ENCODE measurements around the gene GNAT1.

The GNAT1 gene

DNA sequence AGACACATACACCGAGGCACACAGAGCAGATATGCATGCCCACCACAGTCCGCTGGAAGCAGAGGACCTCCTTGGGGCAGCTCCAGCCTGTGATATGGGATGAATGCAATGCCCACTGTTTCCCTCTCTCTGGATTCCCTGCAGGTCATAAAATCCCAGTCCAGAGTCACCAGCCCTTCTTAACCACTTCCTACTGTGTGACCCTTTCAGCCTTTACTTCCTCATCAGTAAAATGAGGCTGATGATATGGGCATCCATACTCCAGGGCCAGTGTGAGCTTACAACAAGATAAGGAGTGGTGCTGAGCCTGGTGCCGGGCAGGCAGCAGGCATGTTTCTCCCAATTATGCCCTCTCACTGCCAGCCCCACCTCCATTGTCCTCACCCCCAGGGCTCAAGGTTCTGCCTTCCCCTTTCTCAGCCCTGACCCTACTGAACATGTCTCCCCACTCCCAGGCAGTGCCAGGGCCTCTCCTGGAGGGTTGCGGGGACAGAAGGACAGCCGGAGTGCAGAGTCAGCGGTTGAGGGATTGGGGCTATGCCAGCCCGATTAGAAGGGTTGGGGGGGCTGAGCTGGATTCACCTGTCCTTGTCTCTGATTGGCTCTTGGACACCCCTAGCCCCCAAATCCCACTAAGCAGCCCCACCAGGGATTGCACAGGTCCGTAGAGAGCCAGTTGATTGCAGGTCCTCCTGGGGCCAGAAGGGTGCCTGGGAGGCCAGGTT is at the start of gene GNAT1:
TSS of gene GNAT1 (plus strand) at position 675 of the 725 bp plus-strand sequence. CDS start 116 bp downstream, outside the sequence.
- no peak for DNase-seq

DNA sequence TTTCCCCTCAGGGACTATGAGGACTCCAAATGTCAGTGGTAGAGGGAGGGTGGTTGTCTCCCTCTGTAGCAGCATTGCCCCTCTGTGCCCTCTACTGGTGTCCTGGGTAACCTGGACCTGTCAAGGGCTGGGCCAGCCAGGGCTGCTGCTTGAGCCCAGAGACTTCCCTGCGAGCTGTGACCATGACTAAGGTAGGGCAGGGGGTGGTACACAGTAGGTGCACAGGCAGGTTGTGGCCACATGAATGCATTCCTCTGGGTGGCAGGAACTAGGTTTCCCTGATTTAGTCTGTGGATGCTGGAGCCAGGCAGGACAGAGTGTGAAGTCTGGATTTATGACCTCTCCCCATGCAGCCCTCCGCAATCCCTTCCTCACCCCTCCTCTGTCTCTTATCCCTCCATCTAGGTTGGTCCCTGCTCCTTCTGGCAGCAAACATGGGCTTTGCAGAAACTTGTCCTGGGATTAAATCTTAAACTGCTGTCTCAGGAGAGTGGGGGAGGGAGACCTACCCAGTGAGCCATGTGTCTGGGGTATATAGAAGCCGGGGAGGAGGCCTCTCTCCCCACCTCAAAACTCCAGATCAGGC is 45.0 kb upstream of the GNAT1 start:
- no peak for DNase-seq

DNA sequence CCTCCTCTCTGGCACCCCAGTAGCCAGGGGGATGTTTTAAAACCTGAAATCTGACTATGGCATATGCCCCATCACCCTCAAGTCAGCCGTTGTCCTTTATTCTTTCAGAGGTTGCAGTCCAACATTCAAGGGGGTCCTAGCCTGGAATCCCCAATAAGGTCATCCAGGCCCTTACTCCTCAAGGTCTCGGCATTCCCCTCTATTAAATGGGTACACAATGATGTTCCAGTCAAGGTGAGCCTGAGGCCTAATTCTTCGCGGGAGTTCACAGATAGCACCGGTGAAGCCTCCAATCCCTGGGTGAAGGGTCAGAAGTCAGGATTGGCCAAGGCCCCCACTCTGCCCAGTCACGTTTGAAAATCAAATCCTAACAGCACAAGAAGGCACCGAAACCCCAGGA is 44.4 kb upstream of the GNAT1 start:
- DNase-seq, result no peak

DNA sequence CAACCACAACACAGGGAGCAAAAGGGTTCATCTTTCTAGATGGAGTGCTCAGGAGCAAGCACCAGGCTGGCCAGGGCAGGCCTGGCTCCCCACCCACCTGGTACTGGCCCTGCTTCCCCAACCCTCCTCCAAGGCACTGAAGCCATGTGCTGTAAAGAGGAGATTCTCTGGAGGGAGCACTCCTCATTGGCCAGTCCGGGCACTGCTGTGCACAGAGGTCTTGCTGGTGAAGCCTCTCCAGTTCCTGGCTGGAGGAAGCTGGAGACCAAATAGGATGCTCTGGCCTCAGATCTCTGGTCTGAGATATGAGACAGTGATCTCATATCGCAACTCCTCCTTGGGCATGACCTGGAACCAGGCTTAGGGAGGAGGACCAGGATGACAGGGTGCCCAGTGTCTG is 44.0 kb upstream of the GNAT1 start:
- no peak for DNase-seq

DNA sequence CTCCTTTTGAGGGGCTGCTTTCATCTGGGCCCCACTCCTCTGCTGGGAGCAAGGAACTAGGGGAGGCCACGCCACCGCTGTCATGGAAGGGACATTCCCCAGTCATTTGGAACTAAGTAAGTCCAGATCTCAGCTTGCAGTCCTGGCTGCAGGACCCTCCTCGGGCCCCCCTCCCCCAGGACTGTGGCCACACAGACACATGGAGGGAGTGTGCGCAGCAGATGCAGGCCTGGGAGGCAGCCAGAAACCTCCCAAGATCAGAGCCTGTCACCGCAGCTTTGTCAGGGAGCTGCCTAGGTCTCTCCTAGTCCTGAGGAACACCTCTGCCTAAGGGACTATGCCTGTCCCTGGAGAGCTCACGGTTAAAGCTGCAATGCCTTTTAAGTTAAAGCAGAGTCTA is 43.5 kb upstream of the GNAT1 start:
- no peak for DNase-seq

DNA sequence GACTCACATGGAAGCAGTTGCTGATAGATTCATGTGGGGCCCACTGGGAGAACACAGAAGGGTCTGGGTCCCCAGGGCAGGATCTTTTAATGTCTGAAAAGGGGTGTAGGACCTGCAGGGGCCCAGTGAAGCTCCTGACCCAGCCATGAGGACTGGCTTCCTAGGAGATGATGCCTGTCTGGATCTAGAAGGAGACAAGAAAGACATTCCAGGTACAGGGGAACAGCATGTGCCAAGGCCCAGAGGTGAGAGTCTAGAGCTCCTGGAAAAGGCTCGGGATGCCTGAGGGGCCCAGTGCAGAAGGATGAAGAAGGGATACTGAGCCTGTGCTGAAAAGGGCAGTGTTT is 41.0 kb upstream of the GNAT1 start:
- no peak for DNase-seq

DNA sequence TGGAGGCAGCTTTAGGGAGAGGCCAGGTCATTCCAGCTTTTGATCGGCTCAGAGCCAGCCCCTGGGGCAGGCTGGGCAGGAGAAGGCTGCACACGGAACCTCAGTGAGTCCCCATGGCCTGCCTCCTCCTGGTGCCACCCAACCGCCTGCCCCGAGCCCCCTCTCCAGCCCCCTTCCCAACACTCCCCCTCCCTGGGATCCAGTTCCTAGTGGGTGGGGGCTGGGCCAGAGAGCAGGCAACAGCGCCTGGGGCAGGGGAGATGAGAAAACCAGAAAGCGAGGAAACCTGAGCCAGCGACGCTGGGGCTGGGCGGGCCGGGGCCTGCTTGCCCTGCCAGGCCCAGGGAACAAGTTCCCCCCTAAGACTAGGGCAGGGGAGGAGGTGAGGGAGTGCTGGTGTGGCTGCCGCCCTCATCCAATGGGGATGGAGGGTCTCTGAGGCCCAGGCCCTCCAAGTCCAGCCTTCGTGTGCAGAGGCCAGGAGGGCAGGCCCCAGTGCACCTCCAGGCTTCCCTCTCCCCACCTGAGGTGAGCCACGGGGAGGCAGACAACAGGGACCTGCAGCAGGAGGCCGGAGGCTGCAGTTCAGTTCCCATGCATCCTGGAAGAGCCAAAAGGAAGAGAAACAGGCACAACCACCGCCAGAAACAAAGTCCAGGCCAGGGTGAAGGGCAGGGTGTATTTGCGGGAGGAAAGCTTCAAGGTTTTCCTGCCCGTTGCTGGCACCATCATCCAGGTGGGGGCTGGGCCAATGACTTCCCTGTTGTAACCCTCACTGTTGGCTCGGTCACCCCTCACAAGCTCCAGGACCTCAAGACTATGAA is 40.3 kb upstream of the GNAT1 start:
- DNase-seq, result no peak

DNA sequence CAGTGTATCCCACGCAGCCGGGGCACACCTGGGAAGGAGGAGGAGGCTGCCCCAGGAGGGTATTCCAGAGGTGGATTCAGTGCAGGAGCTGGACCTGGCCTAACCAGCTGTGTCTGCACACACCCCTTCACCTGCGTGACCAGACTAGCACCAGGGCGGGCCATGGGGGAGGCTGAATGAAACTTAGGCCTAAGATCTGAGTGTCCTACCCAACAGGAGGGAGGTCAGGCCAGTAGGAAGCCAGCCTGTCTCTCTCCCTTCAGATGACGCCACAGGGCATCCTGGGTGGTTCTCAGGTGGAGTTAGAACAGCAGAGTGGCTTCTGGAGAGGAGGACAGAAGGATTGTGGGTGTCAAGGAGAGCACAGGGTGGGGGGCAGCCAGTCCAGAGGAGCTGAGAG is 39.7 kb upstream of the GNAT1 start:
- DNase-seq, result no peak

DNA sequence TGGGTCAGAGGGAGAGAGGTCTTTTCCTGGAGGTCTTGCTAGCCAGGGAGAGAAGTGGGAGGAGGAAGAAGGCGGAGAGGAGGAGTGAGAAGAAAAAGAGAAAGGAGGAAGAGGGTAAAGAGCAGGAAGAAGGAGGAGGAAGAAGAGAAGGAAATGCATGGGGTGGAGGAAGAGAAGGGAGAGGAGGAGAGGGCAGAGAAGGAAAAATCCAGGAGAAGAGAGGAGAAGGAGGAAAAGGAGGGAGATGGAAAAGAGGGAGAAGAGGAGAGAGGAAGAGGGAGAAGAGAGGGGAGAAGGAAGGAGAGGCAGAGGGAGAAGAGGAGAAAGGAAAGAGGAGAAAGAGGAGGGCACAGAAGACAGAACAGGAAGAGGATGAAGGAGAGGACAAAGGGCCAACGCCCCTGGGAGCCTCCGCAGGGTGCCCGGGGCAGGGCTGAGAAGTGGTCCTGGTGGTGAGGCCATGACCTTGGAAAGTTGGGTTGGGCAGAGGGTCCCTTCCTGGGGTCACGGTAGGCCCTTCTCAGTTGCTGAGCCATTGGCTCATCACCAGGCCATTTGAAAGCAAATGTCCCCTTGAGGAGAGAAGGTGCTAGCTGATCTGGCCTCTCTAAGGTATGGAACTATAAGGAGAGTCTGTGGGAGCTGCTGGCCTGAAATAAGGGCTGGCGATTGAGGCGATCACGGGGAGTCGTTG is 37.5 kb upstream of the GNAT1 start:
- DNase-seq, result no peak

DNA sequence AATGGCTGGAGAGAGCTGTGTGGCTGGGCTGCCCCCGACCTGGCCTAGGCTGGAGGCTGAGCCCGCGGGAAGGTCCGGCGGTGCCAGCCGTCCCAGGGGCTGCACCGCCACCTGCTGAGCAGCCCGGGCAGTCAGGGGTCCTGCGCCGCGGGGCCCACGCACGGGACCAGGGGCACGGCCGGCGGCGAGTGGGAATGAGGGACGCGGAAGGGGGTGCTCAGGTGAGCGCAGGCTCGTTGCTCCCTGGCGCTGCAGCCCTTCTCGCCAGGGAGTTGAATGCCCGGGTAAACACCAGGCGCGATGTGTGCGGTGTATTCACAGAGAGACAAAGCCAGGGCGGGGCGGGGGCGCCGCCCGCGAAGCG is 37.0 kb upstream of the GNAT1 start:
- DNase-seq, result no peak

DNA sequence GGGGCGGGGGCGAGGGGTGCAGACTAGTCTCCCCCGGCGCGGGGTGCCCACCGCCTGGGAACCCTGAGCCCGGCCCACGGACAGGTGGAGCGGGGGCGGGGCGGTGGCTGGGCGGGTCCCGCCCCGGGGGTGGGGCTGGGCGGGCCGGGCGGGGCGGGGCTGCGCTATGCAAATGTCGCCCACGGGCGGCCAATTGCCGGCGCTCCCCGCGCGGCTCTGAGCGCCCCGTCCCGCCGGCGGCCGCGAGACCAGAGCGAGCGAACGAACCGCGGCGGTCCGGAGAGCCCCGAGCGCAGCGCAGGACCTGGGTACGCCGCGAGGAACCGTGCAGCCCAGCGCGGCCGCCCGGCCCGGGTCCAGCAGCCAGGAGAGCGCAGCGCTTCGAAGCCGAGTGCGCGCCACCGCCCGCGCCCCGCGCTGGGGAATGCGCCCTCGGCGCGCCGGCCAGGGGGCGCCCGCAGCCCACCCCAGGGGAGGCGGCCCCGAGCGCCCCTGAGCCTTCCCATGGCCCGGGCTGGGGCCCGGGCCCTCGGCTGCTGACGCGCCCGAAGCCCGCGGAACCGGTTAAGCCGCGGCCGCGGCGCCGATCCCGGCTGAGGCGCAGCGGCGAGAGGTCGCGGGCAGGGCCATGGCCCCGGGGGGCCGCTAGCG is 36.4 kb upstream of the GNAT1 start, which contains the start of gene SEMA3F:
TSS of gene SEMA3F (plus strand) at position 485 of the 651 bp plus-strand sequence. CDS start 4,299 bp downstream, outside the sequence.
- DNase-seq, result peak; percentile 65

DNA sequence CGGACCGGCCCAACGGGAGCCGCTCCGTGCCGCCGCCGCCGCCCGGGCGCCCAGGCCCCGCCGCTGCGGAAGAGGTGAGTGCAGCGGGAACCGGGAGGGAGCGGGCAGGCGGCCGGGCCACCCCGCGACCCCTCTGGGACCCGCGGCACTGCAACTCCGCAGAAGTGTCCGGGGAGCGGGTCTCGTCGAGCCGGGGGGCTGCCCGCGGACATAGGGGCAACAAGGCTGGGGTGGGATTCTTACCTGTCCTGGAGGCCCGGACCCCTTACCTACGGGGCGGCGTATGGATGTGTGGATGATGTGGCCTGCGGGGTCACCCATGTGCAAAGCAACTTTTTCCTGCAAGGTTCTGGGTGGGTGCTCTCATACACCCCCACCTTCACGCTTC is 35.9 kb upstream of the GNAT1 start:
- DNase-seq, result no peak

DNA sequence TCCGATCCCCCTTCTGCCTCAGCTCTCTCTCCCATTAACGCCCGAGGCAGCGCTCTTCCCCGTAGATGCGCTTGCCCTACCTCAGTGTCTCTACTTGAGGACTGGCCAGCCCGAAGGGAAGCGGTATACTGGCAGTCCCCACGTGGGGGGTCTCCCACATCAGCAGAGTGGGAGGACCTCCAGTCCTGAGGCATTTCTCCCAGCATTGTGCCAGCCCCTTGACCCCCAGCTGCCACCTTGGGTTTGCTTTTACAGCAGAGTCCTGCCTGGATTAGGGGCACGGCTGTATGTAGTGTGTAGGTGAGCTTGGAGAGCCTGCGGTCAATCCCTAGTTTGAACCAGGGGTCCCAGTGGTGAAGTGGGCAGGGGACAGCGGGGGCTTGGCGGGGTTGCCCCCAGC is 35.5 kb upstream of the GNAT1 start:
- DNase-seq, result no peak

DNA sequence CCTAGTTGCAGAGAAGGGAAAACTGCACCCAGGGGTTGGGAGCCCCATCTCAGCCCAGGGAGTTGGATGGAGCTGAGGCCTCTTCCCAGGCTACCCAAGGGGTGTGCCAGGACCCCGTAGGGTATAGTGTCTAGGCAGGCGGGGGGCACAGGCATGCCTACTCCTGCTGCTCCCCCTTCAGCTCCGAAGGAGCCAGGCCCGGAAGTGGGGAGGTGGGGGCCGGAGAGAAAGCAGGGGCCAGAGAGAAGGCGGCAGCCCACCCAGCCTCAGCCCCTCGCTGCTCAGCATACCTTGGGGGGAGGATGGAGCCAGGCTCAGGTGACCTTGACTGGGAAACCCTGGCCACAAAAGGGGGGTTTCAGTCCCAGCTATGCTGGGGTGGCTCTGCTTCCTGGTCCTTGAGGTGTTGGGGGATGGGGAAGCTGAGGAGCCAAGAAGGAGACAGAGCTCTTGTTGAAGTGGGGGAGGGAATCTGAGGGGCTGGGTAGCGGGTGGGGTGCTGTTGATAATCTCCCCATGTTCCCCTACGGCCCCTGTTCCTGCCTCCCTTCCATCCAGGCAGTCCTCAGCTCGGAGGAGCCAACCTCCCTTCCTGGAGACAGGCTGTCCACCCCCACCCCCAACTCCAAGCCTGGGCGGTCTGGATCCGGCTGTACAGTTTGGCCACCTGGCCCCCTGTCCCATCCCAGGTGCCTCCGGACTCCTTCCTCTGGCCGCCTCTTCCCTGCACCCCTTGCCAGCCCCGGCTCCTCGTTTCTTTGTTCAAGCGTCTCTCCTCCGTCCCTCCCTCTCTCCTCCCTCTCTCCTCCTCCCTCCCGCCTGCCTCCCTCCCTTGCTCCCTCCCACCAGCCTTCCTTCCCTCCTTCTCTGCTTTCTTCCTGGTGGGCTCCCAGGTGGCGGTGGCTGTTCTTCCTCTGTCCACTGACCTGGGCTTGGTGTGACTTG is 34.6 kb upstream of the GNAT1 start:
- DNase-seq, result no peak

DNA sequence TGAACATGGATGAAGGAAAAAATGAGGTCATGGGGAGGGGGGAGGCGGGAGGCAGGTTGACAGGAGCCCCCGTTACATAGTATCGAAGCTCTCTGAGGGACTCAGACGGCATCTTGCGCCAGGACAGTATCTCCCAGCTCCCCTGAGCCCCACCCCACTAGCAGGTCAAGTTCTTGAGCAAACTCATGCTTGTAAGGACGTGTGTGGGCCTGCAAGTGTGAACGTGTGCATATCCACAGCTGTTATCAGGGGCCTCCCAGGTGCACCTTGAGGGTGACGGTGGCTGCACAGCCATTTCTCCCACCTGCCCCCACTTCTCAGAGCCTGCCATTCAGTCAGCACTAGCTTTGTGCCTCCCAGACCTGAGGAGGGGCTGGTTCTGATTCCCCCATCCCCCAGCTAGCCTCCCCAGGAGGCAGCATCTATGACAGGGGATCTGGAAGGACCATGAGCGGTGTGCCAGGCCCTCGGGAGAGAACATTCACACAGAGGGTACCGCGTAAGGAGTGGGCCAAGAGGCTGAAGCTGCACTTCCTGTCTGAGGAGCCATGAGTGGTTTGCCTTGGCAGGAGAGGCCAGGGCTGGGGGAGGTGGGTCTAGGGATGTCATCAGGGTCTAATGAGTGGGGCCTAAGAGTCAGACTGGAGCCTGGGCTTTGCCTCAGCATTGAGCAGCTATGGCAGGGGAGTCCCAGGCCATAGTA is 33.4 kb upstream of the GNAT1 start:
- DNase-seq, result no peak

DNA sequence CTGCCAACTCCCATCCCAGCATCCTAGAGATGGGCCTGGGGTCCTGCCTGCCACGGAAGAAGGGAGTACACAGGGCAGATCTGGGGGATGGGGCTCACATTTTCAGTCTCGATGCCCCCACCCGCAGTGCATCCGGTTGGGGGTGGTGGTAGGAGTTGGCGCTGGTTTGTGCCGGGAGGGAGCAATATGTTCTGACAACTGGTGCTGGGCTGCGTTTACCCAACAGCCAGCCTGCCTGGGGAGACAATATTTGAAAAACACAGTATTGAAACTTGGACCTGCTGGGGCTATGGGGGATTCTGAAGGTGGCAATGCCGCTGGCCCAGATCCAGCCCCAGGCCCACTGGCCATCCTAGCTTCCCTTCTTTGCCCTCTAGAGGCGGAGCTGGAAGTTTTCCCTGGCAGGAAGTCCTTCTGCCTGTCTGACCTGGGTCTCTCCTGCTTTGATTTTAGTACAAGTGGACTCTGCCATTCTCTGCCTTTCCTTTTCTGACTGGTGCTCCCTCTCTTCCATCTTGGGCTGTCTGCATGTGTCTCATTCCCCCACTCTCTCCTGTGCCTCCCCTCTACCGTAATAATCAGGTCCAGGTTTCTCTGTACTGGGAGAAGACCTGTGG is 32.8 kb upstream of the GNAT1 start:
- no peak for DNase-seq

DNA sequence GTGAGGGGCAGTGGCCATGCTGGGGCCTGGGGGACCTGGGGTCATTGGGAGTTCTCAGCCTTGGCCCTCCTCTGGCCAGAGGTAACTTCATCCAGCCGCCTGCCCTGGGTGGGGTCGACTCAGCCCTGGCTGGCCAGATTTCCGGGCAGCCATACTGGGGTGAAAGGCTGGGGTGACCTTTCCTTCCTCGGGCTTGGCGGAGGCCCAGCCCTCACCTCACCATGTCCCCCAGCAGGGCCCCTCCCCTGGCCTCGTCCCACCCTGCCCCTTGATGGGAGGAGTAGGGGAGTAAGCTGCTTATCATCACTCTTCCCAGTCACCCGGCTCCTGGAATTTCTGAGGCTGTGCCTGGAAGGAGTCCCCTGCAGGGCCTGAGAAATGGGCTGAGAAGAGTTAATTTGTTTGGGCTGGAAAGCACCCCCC is 30.8 kb upstream of the GNAT1 start:
- DNase-seq, result no peak

DNA sequence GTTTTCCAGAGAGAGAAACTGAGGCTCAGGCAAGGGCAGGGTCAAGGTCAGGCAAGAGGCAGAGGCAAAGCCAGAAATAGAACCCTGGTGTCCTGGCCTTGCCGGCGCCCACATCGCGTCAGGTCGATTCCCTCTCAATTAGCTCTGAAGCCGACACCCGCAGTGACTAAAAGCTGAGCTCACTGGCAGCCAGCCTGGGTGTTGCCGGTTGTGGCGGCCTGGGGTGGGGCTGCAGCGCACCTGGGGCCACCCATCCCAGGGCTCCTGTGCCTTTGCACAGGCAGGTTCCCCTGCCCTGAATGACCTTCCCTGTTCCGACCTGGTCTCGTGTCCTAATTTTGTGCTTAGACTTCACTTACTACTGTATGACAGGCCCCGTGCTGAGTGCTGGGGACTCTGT is 30.1 kb upstream of the GNAT1 start:
- no peak for DNase-seq

DNA sequence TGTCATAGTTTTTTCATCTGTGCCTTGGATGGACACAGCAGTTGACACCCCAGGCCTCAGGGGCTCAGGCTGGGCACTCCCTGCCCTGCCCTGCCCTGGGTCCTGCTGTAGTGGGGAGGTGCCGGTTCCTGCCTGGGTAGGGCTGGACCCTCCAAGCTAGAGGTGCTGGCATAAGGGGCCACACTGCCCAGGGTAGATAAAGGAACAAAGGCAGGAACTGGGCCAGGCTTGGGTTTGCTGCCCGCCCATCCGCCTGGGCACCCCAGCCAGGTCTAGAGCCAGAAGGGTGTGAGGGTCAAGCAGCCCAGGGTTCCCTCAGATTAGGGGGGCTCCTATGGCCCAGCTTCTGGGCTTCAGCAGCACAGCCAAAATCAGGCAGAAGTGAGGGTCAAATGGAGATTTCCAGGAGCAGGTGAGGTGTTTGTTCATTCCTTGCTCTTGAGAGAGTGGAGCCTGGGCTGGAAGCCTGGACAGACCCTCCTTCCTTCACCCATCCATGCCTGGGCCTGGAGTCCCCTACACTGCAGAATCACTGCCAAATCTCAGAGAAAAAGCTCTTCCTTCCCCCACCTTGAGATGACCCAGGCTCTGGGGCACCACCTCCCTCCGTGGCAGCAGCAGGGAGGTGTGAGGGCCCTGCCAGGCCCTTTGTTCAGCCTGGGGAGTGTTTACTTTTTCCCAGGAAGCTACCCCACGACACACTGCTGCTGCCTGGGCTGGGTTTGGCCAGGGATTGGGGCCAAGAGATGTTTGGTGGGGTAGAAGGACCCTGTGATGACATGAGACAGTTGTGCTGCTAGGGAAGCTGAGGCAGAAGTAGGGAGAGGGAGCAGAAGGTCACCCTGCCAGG is 29.2 kb upstream of the GNAT1 start:
- DNase-seq, result no peak
